Measurements from ENCODE around the gene ATP6V1C2.
"Not testable (repeated sequence)": the region's sequence is repeated elsewhere in the genome, so short reads cannot be mapped to it uniquely, and the experiment has no call there.

The ATP6V1C2 gene

GRCh38 chr2:10810202-10811161, 89.1 kb downstream of the ATP6V1C2 start:
- peak overlapping the region; percentile 96 for H3K9ac ChIP-seq (ENCODE audit: low read length)
- H3K27me3 ChIP-seq (ENCODE audit: insufficient read depth, low read length): no peaks in the 10 kb centered on the region
- no peak for TF ChIP-seq EZH2 (IDR thresholded peaks at IDR 0.05; ENCODE audit: borderline replicate concordance, low read length)
- no peak for TF ChIP-seq CTCF (IDR thresholded peaks at IDR 0.05; ENCODE audit: low read length)
- H3K36me3 ChIP-seq (ENCODE audit: insufficient read depth, low read length): peaks cover 37% of the 10 kb centered on the region
- H3K27ac ChIP-seq (ENCODE audit: low read depth, low read length, poor library complexity, severe bottlenecking): peak overlapping the region; percentile 56
- H3F3A ChIP-seq (ENCODE audit: insufficient read depth, low read length): no peaks in the 10 kb centered on the region
- peaks cover 66% of the 10 kb centered on the region for H3K79me2 ChIP-seq (ENCODE audit: insufficient read depth, low read length)
- H3K4me1 ChIP-seq (ENCODE audit: insufficient read depth, low read length, severe bottlenecking): peaks cover 34% of the 10 kb centered on the region
- H4K20me1 ChIP-seq (ENCODE audit: insufficient read depth, low read length): no peaks in the 10 kb centered on the region
- H3K9me2 ChIP-seq (ENCODE audit: low read depth, low read length): no peaks in the 10 kb centered on the region
- H3K4me3 ChIP-seq (ENCODE audit: low read depth, low read length, poor library complexity, severe bottlenecking): peak overlapping the region; percentile 76
- H2AFZ ChIP-seq (ENCODE audit: low read length): no peak overlapping the region
- no peaks in the 10 kb centered on the region for H3K9me3 ChIP-seq (ENCODE audit: low read length)
- peak overlapping the region; percentile 98 for H3K4me2 ChIP-seq (ENCODE audit: low read length)

GRCh38 chr2:10811517-10811916, 90.1 kb downstream of the ATP6V1C2 start:
- Histone ChIP-seq H3K9ac (ENCODE audit: low read length) (peak overlapping the region; percentile 96), H3K9me2 (ENCODE audit: low read depth, low read length) (no peaks in the 10 kb centered on the region), H3K36me3 (ENCODE audit: insufficient read depth, low read length) (peaks cover 31% of the 10 kb centered on the region), H2AFZ (ENCODE audit: low read length) (no peak overlapping the region), H3K4me1 (ENCODE audit: insufficient read depth, low read length, severe bottlenecking) (peaks cover 34% of the 10 kb centered on the region), H3K4me3 (ENCODE audit: low read depth, low read length, poor library complexity, severe bottlenecking) (peak overlapping the region; percentile 76), H3K27ac (ENCODE audit: low read depth, low read length, poor library complexity, severe bottlenecking) (peak overlapping the region; percentile 56), H3K9me3 (ENCODE audit: low read length) (no peaks in the 10 kb centered on the region), H3K4me2 (ENCODE audit: low read length) (peak overlapping the region; percentile 98), H3K27me3 (ENCODE audit: insufficient read depth, low read length) (no peaks in the 10 kb centered on the region), H3K79me2 (ENCODE audit: insufficient read depth, low read length) (peaks cover 59% of the 10 kb centered on the region), H4K20me1 (ENCODE audit: insufficient read depth, low read length) (no peaks in the 10 kb centered on the region), H3F3A (ENCODE audit: insufficient read depth, low read length) (no peaks in the 10 kb centered on the region)
- no peak for TF ChIP-seq CTCF (IDR thresholded peaks at IDR 0.05; ENCODE audit: low read length)
- TF ChIP-seq EZH2 (IDR thresholded peaks at IDR 0.05; ENCODE audit: borderline replicate concordance, low read length): no peak

- H3K36me3 ChIP-seq (ENCODE audit: insufficient read depth, low read length): peaks cover 20% of the 10 kb centered on the region
- H3K9ac ChIP-seq (ENCODE audit: low read length): peak within 1 kb of the TSS; percentile 96
- peak within 1 kb of the TSS; percentile 98 for H3K4me2 ChIP-seq (ENCODE audit: low read length)
- no peaks in the 10 kb centered on the region for H3K9me3 ChIP-seq (ENCODE audit: low read length)
- H3K79me2 ChIP-seq (ENCODE audit: insufficient read depth, low read length): peaks cover 48% of the 10 kb centered on the region
- H3K9me2 ChIP-seq (ENCODE audit: low read depth, low read length): no peaks in the 10 kb centered on the region
- no peak for TF ChIP-seq EZH2 (IDR thresholded peaks at IDR 0.05; ENCODE audit: borderline replicate concordance, low read length)
- TF ChIP-seq CTCF (IDR thresholded peaks at IDR 0.05; ENCODE audit: low read length): no peak
- H3K27ac ChIP-seq (ENCODE audit: low read depth, low read length, poor library complexity, severe bottlenecking): peak within 1 kb of the TSS; percentile 56
- H2AFZ ChIP-seq (ENCODE audit: low read length): peak within 1 kb of the TSS; percentile 85; the same call in 1 of the 2 replicates
- H3K4me3 ChIP-seq (ENCODE audit: low read depth, low read length, poor library complexity, severe bottlenecking): peak within 1 kb of the TSS; percentile 76
- no peaks in the 10 kb centered on the region for H3K27me3 ChIP-seq (ENCODE audit: insufficient read depth, low read length)
- H4K20me1 ChIP-seq (ENCODE audit: insufficient read depth, low read length): no peaks in the 10 kb centered on the region
- no peaks in the 10 kb centered on the region for H3F3A ChIP-seq (ENCODE audit: insufficient read depth, low read length)
- H3K4me1 ChIP-seq (ENCODE audit: insufficient read depth, low read length, severe bottlenecking): peaks cover 34% of the 10 kb centered on the region
Measured at GRCh38 chr2:10812362-10813162, 91.1 kb downstream of the ATP6V1C2 start, which contains the start of gene PDIA6. Gene PDIA6, minus strand, starts transcription at chr2:10812785. Its CDS starts 89 bp downstream, at chr2:10812696.

- peaks cover 39% of the 10 kb centered on the region for H3K79me2 ChIP-seq (ENCODE audit: insufficient read depth, low read length)
- not testable (repeated sequence) for H3F3A ChIP-seq (ENCODE audit: insufficient read depth, low read length); H3K9me3 ChIP-seq (ENCODE audit: low read length); H3K27ac ChIP-seq (ENCODE audit: low read depth, low read length, poor library complexity, severe bottlenecking); H4K20me1 ChIP-seq (ENCODE audit: insufficient read depth, low read length); H3K9me2 ChIP-seq (ENCODE audit: low read depth, low read length); H3K27me3 ChIP-seq (ENCODE audit: insufficient read depth, low read length)
- H3K4me3 ChIP-seq (ENCODE audit: low read depth, low read length, poor library complexity, severe bottlenecking): peak overlapping the region; percentile 76
- H2AFZ ChIP-seq (ENCODE audit: low read length): peak overlapping the region; percentile 85; the same call in 1 of the 2 replicates
- peak overlapping the region; percentile 85 for H3K4me2 ChIP-seq (ENCODE audit: low read length)
- H3K4me1 ChIP-seq (ENCODE audit: insufficient read depth, low read length, severe bottlenecking): peaks cover 34% of the 10 kb centered on the region
- peak overlapping the region; percentile 71 for H3K9ac ChIP-seq (ENCODE audit: low read length)
- H3K36me3 ChIP-seq (ENCODE audit: insufficient read depth, low read length): peaks cover 11% of the 10 kb centered on the region
Measured at GRCh38 chr2:10813163-10814138, 92.0 kb downstream of the ATP6V1C2 start.
